CD8-positive, alpha-beta memory T cell (primary cell): ENCODE data around the gene RAE1. TPM values are rescaled to one million over a fixed set of nuclear protein-coding genes. Genes with fewer than 3 reads are reported as not detected.

Experiments used
- CTCF ChIA-PET: fragments of 350-600 bp; sonication (Branson Sonifier 250); formaldehyde crosslinking; loops from one replicate; lab custom pipeline; 2021; ENCODE audit warnings: antibody characterized with exemption; lab: Charles Lee
- POLR2A ChIA-PET: fragments of 350-600 bp; sonication (Branson Sonifier 250); formaldehyde crosslinking; loops from one replicate; lab custom pipeline; 2021; ENCODE audit warnings: antibody characterized with exemption; lab: Charles Lee
- DNase-seq, 5 donors: peaks; one replicate each; pipeline versions ENCODE4 v3.0.0 to v3.0.0-alpha.2; 2020 to 2022; ENCODE audit warnings: mixed read lengths in 1 of 5
- H3K27ac ChIP-seq: one replicate; pipeline ENCODE4 v1.7.0; 2013; ENCODE audit warnings: low read depth, mild to moderate bottlenecking, low read length, moderate library complexity
- H3K27me3 ChIP-seq: 2 replicates; pipeline ENCODE4 v1.7.0; 2013; ENCODE audit warnings: low read length, mild to moderate bottlenecking; ENCODE audit not compliant: insufficient read depth, poor library complexity, severe bottlenecking
- H3K36me3 ChIP-seq: 2 replicates; pipeline ENCODE4 v1.7.0; 2013; ENCODE audit warnings: mild to moderate bottlenecking, low read length, moderate library complexity; ENCODE audit not compliant: insufficient read depth
- H3K4me1 ChIP-seq: 2 replicates; pipeline ENCODE4 v1.7.0; 2013; ENCODE audit warnings: mild to moderate bottlenecking, low read length, moderate library complexity; ENCODE audit not compliant: insufficient read depth
- H3K4me3 ChIP-seq: 2 replicates; pipeline ENCODE4 v1.7.0; 2013; ENCODE audit warnings: mild to moderate bottlenecking, low read length
- H3K9me3 ChIP-seq: 2 replicates; pipeline ENCODE4 v1.7.0; 2013; ENCODE audit warnings: mild to moderate bottlenecking, low read length
- H3K27ac Mint-ChIP-seq, 8 donors: one replicate each; pipeline ENCODE4 v1.8.0; 2020 to 2021; ENCODE audit warnings: mixed read lengths in 8 of 8, mild to moderate bottlenecking in 6 of 8, inconsistent platforms in 3 of 8, moderate library complexity in 3 of 8
- H3K27me3 Mint-ChIP-seq, 2 donors: one replicate each; pipeline ENCODE4 v1.8.0; 2020 to 2021; ENCODE audit warnings: mixed read lengths in 2 of 2, mild to moderate bottlenecking in 1 of 2, moderate library complexity in 1 of 2
- H3K36me3 Mint-ChIP-seq, 3 donors: one replicate each; pipeline ENCODE4 v1.8.0; 2020 to 2021; ENCODE audit warnings: mixed read lengths in 3 of 3, inconsistent platforms in 1 of 3, mild to moderate bottlenecking in 1 of 3
- H3K4me1 Mint-ChIP-seq, 3 donors: one replicate each; pipeline ENCODE4 v1.8.0; 2020 to 2021; ENCODE audit warnings: mixed read lengths in 3 of 3, inconsistent platforms in 1 of 3, mild to moderate bottlenecking in 1 of 3
- H3K4me3 Mint-ChIP-seq, 7 donors: one replicate each; pipeline ENCODE4 v1.8.0; 2020 to 2021; ENCODE audit warnings: mixed read lengths in 7 of 7, mild to moderate bottlenecking in 6 of 7, moderate library complexity in 4 of 7, inconsistent platforms in 2 of 7
- H3K9me3 Mint-ChIP-seq, 5 donors: one replicate each; pipeline ENCODE4 v1.8.0; 2020 to 2022; ENCODE audit warnings: mixed read lengths in 5 of 5, mild to moderate bottlenecking in 3 of 5, moderate library complexity in 2 of 5, inconsistent platforms in 1 of 5
- polyA plus RNA-seq: library from polyadenylated mRNA; unstranded; fragments of 300-500 nt; fragmentation: Illumina TruSeq; gene quantifications from one replicate; pipeline ENCODE4 v1.2.3, GENCODE V29; 2021
- total RNA-seq, 2 experiments: library from RNA; stranded (reverse); gene quantifications; one replicate each; pipeline ENCODE4 v1.2.3, GENCODE V29; 2021

Gene RAE1
- total and polyA plus RNA-seq, 3 experiments from 2014 or later: 40.7 to 52.8 (median 50.2) TPM

GRCh38 chr20:57409672-57410397 lies 58.8 kb downstream of the RAE1 start:
- peaks cover 19% of the 10 kb centered on the region for H3K4me1 ChIP-seq
- ChIA-PET CTCF (interaction anchor here (0.7 to 2.0 kb wide), 2 partner anchors 10 to 28 kb away, joined by 3 to 4 read pairs; no protein-coding TSS in a partner anchor), POLR2A (no interaction called here)
- Mint-ChIP-seq H3K9me3 (no peaks in the 10 kb centered on the region), H3K27me3 (peaks cover 0 to 8% of the 10 kb centered on the region in 2 donors), H3K27ac (peak overlapping the region in 5 of 8 donors; percentile 27 to 48 (median 37)), H3K4me3 (peak overlapping the region in 2 of 7 donors; percentile 5 to 61), H3K36me3 (peaks cover 0 to 54% (median 9%) of the 10 kb centered on the region in 3 donors), H3K4me1 (peaks cover 16 to 53% (median 21%) of the 10 kb centered on the region in 3 donors)
- no peaks in the 10 kb centered on the region for H3K27me3 ChIP-seq
- DNase-seq: peak in 1 of 5 donors; percentile 33
- peak overlapping the region; percentile 32 for H3K27ac ChIP-seq
- H3K36me3 ChIP-seq: peaks cover 25% of the 10 kb centered on the region
- no peak overlapping the region for H3K4me3 ChIP-seq
- no peaks in the 10 kb centered on the region for H3K9me3 ChIP-seq

DNA sequence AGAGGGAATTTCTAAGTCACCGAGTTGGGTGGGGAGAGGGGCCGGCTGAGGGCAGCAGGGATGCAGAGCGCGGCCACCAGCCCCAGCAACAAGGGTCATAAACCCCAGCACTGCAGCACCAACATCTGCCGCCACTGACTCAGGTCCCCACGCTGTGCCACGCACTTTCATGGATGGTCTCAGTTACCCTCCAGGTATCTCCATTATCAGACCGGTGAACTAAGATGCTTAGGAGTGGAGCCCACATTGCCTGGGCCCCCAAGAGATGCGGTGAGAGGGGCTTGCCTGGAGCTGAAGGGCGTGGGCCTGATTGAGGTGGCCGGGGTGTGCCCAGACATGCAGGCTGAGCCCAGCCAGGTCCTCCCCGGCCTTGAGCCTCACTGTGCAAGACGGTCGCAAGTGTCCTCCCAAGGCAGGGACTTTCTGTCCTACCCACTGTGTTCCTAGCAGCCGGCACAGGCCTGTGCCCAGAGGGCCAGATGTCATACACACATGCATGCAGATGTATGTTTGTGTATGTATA lies 59.4 kb downstream of the RAE1 start:
- Mint-ChIP-seq H3K27ac (peak overlapping the region in 2 of 8 donors; percentile 37 to 48), H3K9me3 (no peaks in the 10 kb centered on the region), H3K4me3 (peak overlapping the region in 1 of 7 donors; percentile 5), H3K4me1 (peaks cover 16 to 47% (median 21%) of the 10 kb centered on the region in 3 donors), H3K27me3 (peaks cover 0 to 8% of the 10 kb centered on the region in 2 donors), H3K36me3 (peaks cover 0 to 48% (median 9%) of the 10 kb centered on the region in 3 donors)
- DNase-seq: peak in 1 of 5 donors; percentile 13
- Histone ChIP-seq H3K9me3 (no peaks in the 10 kb centered on the region), H3K4me3 (no peak overlapping the region), H3K27ac (peak overlapping the region; percentile 32), H3K36me3 (peaks cover 19% of the 10 kb centered on the region), H3K4me1 (peaks cover 19% of the 10 kb centered on the region), H3K27me3 (no peaks in the 10 kb centered on the region)
- POLR2A ChIA-PET: no interaction called here
- CTCF ChIA-PET: interaction anchor here (2.0 kb wide), 1 partner anchor 11 kb away, joined by 4 read pairs; no protein-coding TSS in a partner anchor

DNA sequence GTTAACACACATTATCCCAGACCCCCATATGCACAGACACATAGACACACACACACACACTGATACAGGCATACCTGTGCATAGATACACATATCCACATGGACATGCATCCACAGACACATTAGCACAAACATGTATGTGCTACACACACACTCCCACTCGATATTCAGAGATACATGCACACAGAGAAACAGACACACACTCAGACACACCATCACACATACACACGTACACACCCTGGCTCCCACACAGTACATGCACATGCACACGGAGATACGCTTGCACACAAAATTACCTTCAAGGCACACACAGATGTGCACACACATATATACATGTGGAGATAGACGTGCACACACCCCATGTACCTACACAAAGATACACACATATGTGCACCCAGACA lies 59.9 kb downstream of the RAE1 start:
- ChIA-PET CTCF (interaction anchor here (2.0 kb wide), 1 partner anchor 11 kb away, joined by 4 read pairs; no protein-coding TSS in a partner anchor), POLR2A (no interaction called here)
- Histone ChIP-seq H3K27ac (peak overlapping the region; percentile 32), H3K4me1 (peaks cover 19% of the 10 kb centered on the region), H3K27me3 (no peaks in the 10 kb centered on the region), H3K4me3 (no peak overlapping the region), H3K9me3 (no peaks in the 10 kb centered on the region), H3K36me3 (peaks cover 14% of the 10 kb centered on the region)
- Mint-ChIP-seq H3K27ac (peak overlapping the region in 3 of 8 donors; percentile 5 to 59 (median 48)), H3K4me1 (peaks cover 16 to 47% (median 22%) of the 10 kb centered on the region in 3 donors), H3K36me3 (peaks cover 0 to 44% (median 9%) of the 10 kb centered on the region in 3 donors), H3K4me3 (peak overlapping the region in 2 of 7 donors; percentile 3 to 5), H3K27me3 (peaks cover 0 to 8% of the 10 kb centered on the region in 2 donors), H3K9me3 (no peaks in the 10 kb centered on the region)
- DNase-seq: peak in 1 of 5 donors; percentile 27

DNA sequence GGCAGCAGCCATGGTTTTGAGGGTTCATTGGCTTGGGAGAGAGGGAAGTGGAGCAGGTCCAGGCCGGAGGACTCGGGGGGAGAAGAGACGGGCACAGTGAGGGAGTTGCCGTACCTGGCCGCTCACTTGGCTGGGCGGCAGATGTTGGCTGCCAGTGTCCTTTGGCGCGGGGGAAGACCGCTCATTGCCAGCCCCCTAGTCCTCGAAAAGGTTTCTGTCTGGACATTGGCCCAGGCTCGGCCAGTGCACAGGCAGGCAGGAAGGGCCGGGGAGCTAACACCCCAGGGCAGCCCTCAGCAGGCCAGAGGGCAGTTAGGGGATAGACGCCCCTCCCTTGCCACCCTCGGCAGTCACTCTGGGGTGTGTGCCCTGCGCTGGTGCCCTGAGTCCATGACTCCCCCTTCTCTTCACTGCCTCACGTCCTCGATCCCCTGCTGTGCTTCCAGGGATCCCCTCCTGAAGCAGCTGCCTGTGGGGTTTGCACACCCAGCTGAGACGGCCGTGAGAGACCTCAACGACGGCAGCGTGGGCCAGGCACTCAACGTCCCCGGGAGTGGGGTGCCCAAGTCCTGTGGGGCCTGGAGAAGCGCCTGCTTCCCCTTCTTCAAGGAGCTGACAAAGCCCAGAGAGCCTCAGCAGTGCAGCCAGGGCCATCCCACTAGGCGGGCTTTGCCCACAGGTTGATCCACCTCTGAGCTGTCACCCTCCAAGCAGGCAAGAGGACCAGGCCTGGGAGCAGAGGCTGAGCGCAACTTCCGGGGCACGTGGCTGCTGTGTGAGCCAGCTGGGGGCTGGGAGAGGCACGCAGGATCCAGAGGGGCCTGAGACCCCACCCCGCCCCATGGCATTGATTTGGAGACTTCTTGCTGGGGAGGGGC lies 60.6 kb downstream of the RAE1 start:
- CTCF ChIA-PET: interaction anchor here (0.8 to 2.6 kb wide), 2 partner anchors 13 to 32 kb away, joined by 3 to 10 read pairs; no protein-coding TSS in a partner anchor
- peaks cover 19% of the 10 kb centered on the region for H3K4me1 ChIP-seq
- no peaks in the 10 kb centered on the region for H3K9me3 Mint-ChIP-seq
- no peak overlapping the region for H3K4me3 ChIP-seq
- H3K9me3 ChIP-seq: no peaks in the 10 kb centered on the region
- no peaks in the 10 kb centered on the region for H3K27me3 ChIP-seq
- peak overlapping the region; percentile 13 for H3K27ac ChIP-seq
- H3K36me3 Mint-ChIP-seq: peaks cover 0 to 37% (median 9%) of the 10 kb centered on the region in 3 donors
- peak in 1 of 5 donors; percentile 12 for DNase-seq
- POLR2A ChIA-PET: interaction anchor here (1.4 kb wide), 1 partner anchor 14 kb away, joined by 3 read pairs; no protein-coding TSS in a partner anchor
- peak overlapping the region in 4 of 8 donors; percentile 5 to 82 (median 61) for H3K27ac Mint-ChIP-seq
- H3K4me1 Mint-ChIP-seq: peaks cover 16 to 47% (median 23%) of the 10 kb centered on the region in 3 donors
- peaks cover 10% of the 10 kb centered on the region for H3K36me3 ChIP-seq
- peak overlapping the region in 2 of 7 donors; percentile 3 to 18 for H3K4me3 Mint-ChIP-seq
- peaks cover 0 to 8% of the 10 kb centered on the region in 2 donors for H3K27me3 Mint-ChIP-seq

DNA sequence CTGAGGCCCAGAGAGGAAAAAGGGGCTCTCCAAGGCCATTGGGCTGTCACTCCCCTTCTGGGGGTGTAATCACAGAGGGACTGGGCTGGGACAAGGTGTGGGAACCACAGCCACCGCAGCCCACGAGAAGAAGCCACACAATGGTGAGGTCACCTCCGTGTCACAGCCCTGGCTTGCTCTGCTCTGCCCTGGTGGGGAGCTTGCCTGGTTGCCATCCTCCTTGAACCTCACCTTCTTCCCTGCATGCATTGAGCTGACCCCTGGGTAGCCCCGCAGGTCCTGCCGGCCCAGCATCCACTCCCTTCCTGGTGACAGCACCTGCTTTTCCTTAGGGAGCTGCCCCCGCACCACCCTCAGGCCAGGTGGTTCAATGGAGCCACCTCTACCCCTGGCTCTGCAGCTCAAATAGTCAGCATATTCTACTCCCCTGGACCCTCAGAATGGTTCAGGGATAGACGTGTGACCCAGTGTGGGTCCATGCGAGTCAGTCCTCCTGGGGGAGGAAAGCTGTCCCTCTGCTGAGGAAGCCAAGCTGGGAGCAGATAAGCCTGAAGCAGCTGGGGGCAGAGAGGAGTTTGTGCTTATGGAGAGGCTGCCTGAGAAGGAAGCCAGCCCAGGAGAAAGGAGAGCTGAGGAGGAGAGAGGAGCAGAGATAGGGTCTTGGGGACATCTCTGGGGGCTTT lies 61.4 kb downstream of the RAE1 start:
- Mint-ChIP-seq H3K36me3 (peaks cover 0 to 29% (median 6%) of the 10 kb centered on the region in 3 donors), H3K4me3 (no peak overlapping the region), H3K27ac (peak overlapping the region in 7 of 8 donors; percentile 24 to 93 (median 68)), H3K9me3 (no peaks in the 10 kb centered on the region), H3K4me1 (peaks cover 16 to 41% (median 23%) of the 10 kb centered on the region in 3 donors), H3K27me3 (peaks cover 0 to 6% of the 10 kb centered on the region in 2 donors)
- ChIA-PET CTCF (interaction anchor here (0.7 to 2.6 kb wide), 6 partner anchors 8 to 33 kb away, joined by 3 to 11 read pairs (median 4); partner anchors contain the start of gene RBM38), POLR2A (interaction anchor here (1.4 kb wide), 1 partner anchor 14 kb away, joined by 3 read pairs; no protein-coding TSS in a partner anchor)
- Histone ChIP-seq H3K36me3 (peaks cover 8% of the 10 kb centered on the region), H3K27ac (peak overlapping the region; percentile 13), H3K27me3 (no peaks in the 10 kb centered on the region), H3K4me1 (peaks cover 19% of the 10 kb centered on the region), H3K9me3 (no peaks in the 10 kb centered on the region), H3K4me3 (no peak overlapping the region)
- peak in 1 of 5 donors; percentile 32 for DNase-seq

DNA sequence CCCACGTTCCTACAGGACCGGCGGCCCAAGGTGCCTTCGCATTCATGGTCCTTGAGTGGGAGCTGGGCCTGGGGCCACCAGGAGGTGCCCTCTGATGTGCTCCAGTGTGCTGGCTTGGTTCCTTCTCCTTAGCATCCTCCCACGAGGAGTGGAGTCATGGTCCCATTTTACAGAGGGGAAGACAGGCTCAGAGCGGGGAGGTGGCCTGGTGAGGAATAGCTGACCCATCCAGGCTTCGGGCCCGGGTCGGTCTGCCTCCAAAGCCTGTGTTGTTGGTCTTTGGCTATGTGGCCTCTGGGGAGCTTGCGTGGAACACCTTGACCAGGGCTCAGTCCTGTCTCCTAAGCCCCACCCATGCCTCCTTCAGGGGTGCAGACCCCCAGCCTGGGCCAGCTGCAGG lies 62.9 kb downstream of the RAE1 start:
- Mint-ChIP-seq H3K27me3 (peaks cover 0 to 5% of the 10 kb centered on the region in 2 donors), H3K4me3 (no peak overlapping the region), H3K36me3 (peaks cover 0 to 14% (median 2%) of the 10 kb centered on the region in 3 donors), H3K9me3 (no peaks in the 10 kb centered on the region), H3K27ac (no peak overlapping the region), H3K4me1 (peaks cover 16 to 40% (median 20%) of the 10 kb centered on the region in 3 donors)
- POLR2A ChIA-PET: interaction anchor here (0.5 to 0.7 kb wide), 2 partner anchors 14 to 24 kb away, joined by 3 to 5 read pairs; no protein-coding TSS in a partner anchor
- Histone ChIP-seq H3K27ac (no peak overlapping the region), H3K9me3 (no peaks in the 10 kb centered on the region), H3K36me3 (no peaks in the 10 kb centered on the region), H3K27me3 (no peaks in the 10 kb centered on the region), H3K4me3 (no peak overlapping the region), H3K4me1 (peaks cover 28% of the 10 kb centered on the region)
- DNase-seq: no peak
- CTCF ChIA-PET: interaction anchor here (0.9 to 2.6 kb wide), 5 partner anchors 10 to 23 kb away, joined by 3 to 11 read pairs (median 4); partner anchors contain the start of gene RBM38
